Measurements from ENCODE around the gene SLC35F1.

Gene SLC35F1

GRCh38 chr6:118187568-118188164 is 280.6 kb downstream of the SLC35F1 start:
- Histone ChIP-seq H3F3A (ENCODE audit: insufficient read depth, low read length) (no peaks in the 10 kb centered on the region), H3K79me2 (ENCODE audit: insufficient read depth, low read length) (no peaks in the 10 kb centered on the region), H2AFZ (ENCODE audit: low read length) (no peak overlapping the region), H3K9me3 (ENCODE audit: low read length) (no peaks in the 10 kb centered on the region), H3K4me2 (ENCODE audit: low read length) (no peak overlapping the region), H3K27ac (ENCODE audit: low read depth, low read length, poor library complexity, severe bottlenecking) (no peak overlapping the region), H4K20me1 (ENCODE audit: insufficient read depth, low read length) (no peaks in the 10 kb centered on the region), H3K4me1 (ENCODE audit: insufficient read depth, low read length, severe bottlenecking) (no peaks in the 10 kb centered on the region), H3K4me3 (ENCODE audit: low read depth, low read length, poor library complexity, severe bottlenecking) (no peak overlapping the region), H3K9me2 (ENCODE audit: low read depth, low read length) (no peaks in the 10 kb centered on the region), H3K9ac (ENCODE audit: low read length) (no peak overlapping the region), H3K36me3 (ENCODE audit: insufficient read depth, low read length) (no peaks in the 10 kb centered on the region), H3K27me3 (ENCODE audit: insufficient read depth, low read length) (0 out of 2 replicates have a peak, but pooled peaks cover 3% of the 10 kb centered on the region)
- TF ChIP-seq EZH2 (IDR thresholded peaks at IDR 0.05; ENCODE audit: borderline replicate concordance, low read length) = no peak
- TF ChIP-seq CTCF (IDR thresholded peaks at IDR 0.05; ENCODE audit: low read length) = no peak

- Histone ChIP-seq H3K4me3 (ENCODE audit: low read depth, low read length, poor library complexity, severe bottlenecking) (no peak overlapping the region), H3K9ac (ENCODE audit: low read length) (no peak overlapping the region), H3K27me3 (ENCODE audit: insufficient read depth, low read length) (0 out of 2 replicates have a peak, but pooled peaks cover 3% of the 10 kb centered on the region), H2AFZ (ENCODE audit: low read length) (no peak overlapping the region), H3K4me2 (ENCODE audit: low read length) (no peak overlapping the region), H3K9me2 (ENCODE audit: low read depth, low read length) (no peaks in the 10 kb centered on the region), H3K36me3 (ENCODE audit: insufficient read depth, low read length) (no peaks in the 10 kb centered on the region), H3K27ac (ENCODE audit: low read depth, low read length, poor library complexity, severe bottlenecking) (no peak overlapping the region), H3F3A (ENCODE audit: insufficient read depth, low read length) (no peaks in the 10 kb centered on the region), H3K4me1 (ENCODE audit: insufficient read depth, low read length, severe bottlenecking) (no peaks in the 10 kb centered on the region), H3K79me2 (ENCODE audit: insufficient read depth, low read length) (no peaks in the 10 kb centered on the region), H4K20me1 (ENCODE audit: insufficient read depth, low read length) (no peaks in the 10 kb centered on the region), H3K9me3 (ENCODE audit: low read length) (no peaks in the 10 kb centered on the region)
- TF ChIP-seq EZH2 (IDR thresholded peaks at IDR 0.05; ENCODE audit: borderline replicate concordance, low read length) = no peak
- no peak for TF ChIP-seq CTCF (IDR thresholded peaks at IDR 0.05; ENCODE audit: low read length)
Measured at GRCh38 chr6:118188561-118188960, 281.5 kb downstream of the SLC35F1 start.

- H3F3A ChIP-seq (ENCODE audit: insufficient read depth, low read length) = no peaks in the 10 kb centered on the region
- H3K27me3 ChIP-seq (ENCODE audit: insufficient read depth, low read length) = no peaks in the 10 kb centered on the region
- no peaks in the 10 kb centered on the region for H4K20me1 ChIP-seq (ENCODE audit: insufficient read depth, low read length)
- H3K9ac ChIP-seq (ENCODE audit: low read length) = no peak overlapping the region
- H3K79me2 ChIP-seq (ENCODE audit: insufficient read depth, low read length) = no peaks in the 10 kb centered on the region
- H2AFZ ChIP-seq (ENCODE audit: low read length) = no peak overlapping the region
- TF ChIP-seq EZH2 (IDR thresholded peaks at IDR 0.05; ENCODE audit: borderline replicate concordance, low read length) (no peak), CTCF (IDR thresholded peaks at IDR 0.05; ENCODE audit: low read length) (no peak)
- no peaks in the 10 kb centered on the region for H3K4me1 ChIP-seq (ENCODE audit: insufficient read depth, low read length, severe bottlenecking)
- no peak overlapping the region for H3K4me2 ChIP-seq (ENCODE audit: low read length)
- no peaks in the 10 kb centered on the region for H3K36me3 ChIP-seq (ENCODE audit: insufficient read depth, low read length)
- H3K9me3 ChIP-seq (ENCODE audit: low read length) = no peaks in the 10 kb centered on the region
- H3K27ac ChIP-seq (ENCODE audit: low read depth, low read length, poor library complexity, severe bottlenecking) = no peak overlapping the region
- no peak overlapping the region for H3K4me3 ChIP-seq (ENCODE audit: low read depth, low read length, poor library complexity, severe bottlenecking)
- H3K9me2 ChIP-seq (ENCODE audit: low read depth, low read length) = no peaks in the 10 kb centered on the region
Measured at GRCh38 chr6:118197539-118197938, 290.5 kb downstream of the SLC35F1 start.
